Prostate gland (tissue), 2 donors: Measurements from ENCODE around the gene SPIN1.

Experiments used
- POLR2AphosphoS5 ChIP-seq: sonication (generic); formaldehyde crosslinking; IDR thresholded peaks from one replicate; pipeline ENCODE4 v1.6.1; 2017; ENCODE audit warnings: antibody characterized with exemption
- TF ChIP-seq, protein P1 (sequence below), 4 experiments: fragments of 200-600 bp in 2 of 4; fragments of 450-650 bp in 2 of 4; sonication (generic) in 2 of 4; IDR thresholded peaks; 1 replicate in 3 of 4; 2 replicates in 1 of 4; pipeline ENCODE4 v1.5.1; 2016 to 2019; ENCODE audit warnings: antibody characterized with exemption in 4 of 4, mild to moderate bottlenecking in 2 of 4, moderate library complexity in 2 of 4

DNA sequence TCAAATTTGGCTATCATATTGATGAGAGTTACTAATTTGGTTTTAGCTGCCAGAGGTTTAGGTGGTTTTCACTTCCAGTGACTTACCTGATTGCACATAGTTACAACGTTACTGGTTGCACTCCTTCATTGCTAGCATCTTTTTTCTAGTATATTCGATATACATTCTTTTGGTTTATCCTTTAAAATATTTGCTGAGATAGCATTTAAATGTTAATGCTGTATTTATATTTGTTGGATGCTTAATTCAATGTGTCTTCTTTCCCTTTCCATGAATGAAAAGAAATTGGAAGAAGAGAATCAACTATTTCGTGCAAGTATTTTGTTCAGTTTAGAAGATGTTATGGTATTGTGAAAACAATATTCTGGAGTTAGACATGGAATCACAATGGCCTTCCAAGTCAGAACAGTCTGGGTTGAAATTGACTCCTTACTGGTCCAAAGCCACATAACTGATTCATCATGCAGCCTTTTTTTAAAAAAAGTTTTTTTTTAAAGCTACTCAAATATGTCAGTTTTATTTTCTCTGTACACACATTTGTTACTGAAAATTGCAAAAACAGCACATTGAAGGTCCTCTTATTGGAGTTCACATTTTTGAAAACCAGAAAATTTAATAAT, 2.2 kb downstream of the SPIN1 start:
- TF ChIP-seq, protein P1, sequence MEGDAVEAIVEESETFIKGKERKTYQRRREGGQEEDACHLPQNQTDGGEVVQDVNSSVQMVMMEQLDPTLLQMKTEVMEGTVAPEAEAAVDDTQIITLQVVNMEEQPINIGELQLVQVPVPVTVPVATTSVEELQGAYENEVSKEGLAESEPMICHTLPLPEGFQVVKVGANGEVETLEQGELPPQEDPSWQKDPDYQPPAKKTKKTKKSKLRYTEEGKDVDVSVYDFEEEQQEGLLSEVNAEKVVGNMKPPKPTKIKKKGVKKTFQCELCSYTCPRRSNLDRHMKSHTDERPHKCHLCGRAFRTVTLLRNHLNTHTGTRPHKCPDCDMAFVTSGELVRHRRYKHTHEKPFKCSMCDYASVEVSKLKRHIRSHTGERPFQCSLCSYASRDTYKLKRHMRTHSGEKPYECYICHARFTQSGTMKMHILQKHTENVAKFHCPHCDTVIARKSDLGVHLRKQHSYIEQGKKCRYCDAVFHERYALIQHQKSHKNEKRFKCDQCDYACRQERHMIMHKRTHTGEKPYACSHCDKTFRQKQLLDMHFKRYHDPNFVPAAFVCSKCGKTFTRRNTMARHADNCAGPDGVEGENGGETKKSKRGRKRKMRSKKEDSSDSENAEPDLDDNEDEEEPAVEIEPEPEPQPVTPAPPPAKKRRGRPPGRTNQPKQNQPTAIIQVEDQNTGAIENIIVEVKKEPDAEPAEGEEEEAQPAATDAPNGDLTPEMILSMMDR (IDR thresholded peaks at IDR 0.05), result no peak
- TF ChIP-seq POLR2AphosphoS5, result no peak
